ENCODE data around the gene RASGRF1.

DNA sequence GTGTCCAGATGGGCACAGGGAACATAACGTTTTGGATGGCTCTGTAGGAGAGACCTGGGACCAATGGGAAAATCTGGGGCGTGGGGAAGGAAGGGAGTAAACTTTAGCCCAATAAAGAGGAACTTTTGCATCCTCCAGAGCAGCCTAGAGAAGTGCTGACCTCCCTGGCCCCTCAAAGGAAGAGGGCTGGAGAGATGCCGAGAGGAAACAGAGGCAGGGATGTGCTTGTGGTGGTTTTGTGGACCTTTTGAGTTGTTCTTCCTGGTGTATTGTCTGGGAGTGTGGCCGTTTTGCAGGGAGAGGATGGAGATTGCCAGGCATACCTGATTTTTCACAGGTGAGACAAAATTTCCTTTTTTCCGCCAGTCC, 155.9 kb downstream of the RASGRF1 start:
- TF ChIP-seq, protein P1, sequence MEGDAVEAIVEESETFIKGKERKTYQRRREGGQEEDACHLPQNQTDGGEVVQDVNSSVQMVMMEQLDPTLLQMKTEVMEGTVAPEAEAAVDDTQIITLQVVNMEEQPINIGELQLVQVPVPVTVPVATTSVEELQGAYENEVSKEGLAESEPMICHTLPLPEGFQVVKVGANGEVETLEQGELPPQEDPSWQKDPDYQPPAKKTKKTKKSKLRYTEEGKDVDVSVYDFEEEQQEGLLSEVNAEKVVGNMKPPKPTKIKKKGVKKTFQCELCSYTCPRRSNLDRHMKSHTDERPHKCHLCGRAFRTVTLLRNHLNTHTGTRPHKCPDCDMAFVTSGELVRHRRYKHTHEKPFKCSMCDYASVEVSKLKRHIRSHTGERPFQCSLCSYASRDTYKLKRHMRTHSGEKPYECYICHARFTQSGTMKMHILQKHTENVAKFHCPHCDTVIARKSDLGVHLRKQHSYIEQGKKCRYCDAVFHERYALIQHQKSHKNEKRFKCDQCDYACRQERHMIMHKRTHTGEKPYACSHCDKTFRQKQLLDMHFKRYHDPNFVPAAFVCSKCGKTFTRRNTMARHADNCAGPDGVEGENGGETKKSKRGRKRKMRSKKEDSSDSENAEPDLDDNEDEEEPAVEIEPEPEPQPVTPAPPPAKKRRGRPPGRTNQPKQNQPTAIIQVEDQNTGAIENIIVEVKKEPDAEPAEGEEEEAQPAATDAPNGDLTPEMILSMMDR (IDR thresholded peaks at IDR 0.05) = no peak
- TF ChIP-seq POLR2AphosphoS5 (IDR thresholded peaks at IDR 0.05) (no peak), POLR2A (IDR thresholded peaks at IDR 0.05) (no peak)

Measured in breast epithelium (tissue), 3 donors.